ENCODE measurements around the gene STK11. TPM values are rescaled to one million over a fixed set of nuclear protein-coding genes. Genes with fewer than 3 reads are reported as not detected.

STK11 gene, protein sequence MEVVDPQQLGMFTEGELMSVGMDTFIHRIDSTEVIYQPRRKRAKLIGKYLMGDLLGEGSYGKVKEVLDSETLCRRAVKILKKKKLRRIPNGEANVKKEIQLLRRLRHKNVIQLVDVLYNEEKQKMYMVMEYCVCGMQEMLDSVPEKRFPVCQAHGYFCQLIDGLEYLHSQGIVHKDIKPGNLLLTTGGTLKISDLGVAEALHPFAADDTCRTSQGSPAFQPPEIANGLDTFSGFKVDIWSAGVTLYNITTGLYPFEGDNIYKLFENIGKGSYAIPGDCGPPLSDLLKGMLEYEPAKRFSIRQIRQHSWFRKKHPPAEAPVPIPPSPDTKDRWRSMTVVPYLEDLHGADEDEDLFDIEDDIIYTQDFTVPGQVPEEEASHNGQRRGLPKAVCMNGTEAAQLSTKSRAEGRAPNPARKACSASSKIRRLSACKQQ
- total RNA-seq (2014; rRNA removed; shearing (Covaris generic)): 61.6 and 70.1 TPM in 2 replicates

DNA sequence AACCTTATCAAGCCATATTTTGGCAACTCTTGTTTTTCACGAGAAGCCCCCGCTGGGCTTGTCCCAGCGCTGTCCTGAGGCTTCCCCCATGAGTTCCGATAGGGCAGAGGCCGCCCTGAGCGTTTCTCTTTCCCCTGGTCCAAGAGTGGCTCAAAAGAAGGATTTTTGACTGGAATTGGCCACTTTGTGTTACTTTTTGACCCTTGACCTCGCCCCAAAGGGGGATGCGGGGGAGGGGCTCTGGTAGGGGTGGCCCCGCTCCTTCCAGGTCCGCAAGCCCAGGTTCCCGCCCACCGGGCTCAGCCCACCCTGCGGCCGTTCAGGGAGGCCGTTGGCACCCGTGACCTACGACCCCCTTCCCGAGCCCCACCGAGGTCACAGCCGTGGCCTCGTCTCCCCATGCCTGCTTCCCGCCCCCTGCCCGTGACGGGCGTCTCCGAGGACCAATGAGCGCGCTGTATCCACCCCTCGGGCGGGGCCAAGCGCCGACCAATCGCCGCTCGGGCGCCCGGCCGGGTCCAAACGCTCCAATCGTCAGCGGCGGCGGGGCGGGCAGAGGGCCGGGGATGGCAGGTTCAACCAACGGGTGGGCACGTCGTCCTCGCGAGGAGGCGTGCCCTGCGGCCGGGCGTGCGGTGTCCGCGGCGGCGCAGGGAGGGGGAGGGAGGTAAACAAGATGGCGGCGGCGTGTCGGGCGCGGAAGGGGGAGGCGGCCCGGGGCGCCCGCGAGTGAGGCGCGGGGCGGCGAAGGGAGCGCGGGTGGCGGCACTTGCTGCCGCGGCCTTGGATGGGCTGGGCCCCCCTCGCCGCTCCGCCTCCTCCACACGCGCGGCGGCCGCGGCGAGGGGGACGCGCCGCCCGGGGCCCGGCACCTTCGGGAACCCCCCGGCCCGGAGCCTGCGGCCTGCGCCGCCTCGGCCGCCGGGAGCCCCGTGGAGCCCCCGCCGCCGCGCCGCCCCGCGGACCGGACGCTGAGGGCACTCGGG lies at the start of gene STK11:
STK11 (plus strand) TSS at position 665 of the 986 bp plus-strand sequence. CDS start 1,136 bp downstream, outside the sequence.
- H3K27me3 ChIP-seq (replicated peaks): no peaks in the 10 kb centered on the region
- peaks cover 21% of the 10 kb centered on the region for H3K36me3 ChIP-seq
- H3K4me1 ChIP-seq (replicated peaks): peaks cover 45% of the 10 kb centered on the region
- H3K9me3 ChIP-seq (replicated peaks): no peaks in the 10 kb centered on the region
- peak; percentile 93 to 99 for DNase-seq (ENCODE audit: low read depth in 1 of 2, low spot score in 2 of 2)
- peak within 1 kb of the TSS; percentile 87 for H3K4me3 ChIP-seq
- H3K27ac ChIP-seq: 0 out of 2 replicates have a peak within 1 kb of the TSS, but pooled peaks have one; percentile 18

DNA sequence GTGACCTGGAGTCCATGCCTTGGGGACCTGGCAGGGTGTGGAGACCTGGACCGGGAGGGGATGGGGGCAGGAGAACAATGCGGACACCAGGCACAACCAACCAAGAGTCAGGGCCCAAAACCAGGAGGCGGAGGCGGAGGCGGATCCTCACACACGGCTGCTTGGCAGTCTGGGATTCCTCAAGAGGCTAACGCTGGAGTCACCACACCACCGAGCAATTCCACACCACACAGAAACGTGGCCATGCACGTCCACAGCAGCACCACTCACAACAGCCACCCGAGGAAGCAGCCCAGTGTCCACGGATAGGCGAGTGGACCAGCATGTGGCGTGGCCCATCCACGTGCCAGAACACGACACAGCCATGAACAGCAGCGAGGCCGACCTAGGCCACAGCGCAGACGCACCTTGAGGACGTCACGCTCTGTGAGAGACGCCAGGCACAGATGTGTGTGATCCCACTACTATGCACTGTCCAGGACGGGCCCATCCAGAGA lies 49.2 kb upstream of the STK11 start:
- no peak overlapping the region for H3K4me3 ChIP-seq
- no peak overlapping the region for H3K27ac ChIP-seq
- DNase-seq (ENCODE audit: low read depth in 1 of 2, low spot score in 2 of 2): no peak
- H3K4me1 ChIP-seq (replicated peaks): no peaks in the 10 kb centered on the region
- no peaks in the 10 kb centered on the region for H3K9me3 ChIP-seq (replicated peaks)
- peaks cover 31% of the 10 kb centered on the region for H3K36me3 ChIP-seq
- H3K27me3 ChIP-seq (replicated peaks): no peaks in the 10 kb centered on the region

DNA sequence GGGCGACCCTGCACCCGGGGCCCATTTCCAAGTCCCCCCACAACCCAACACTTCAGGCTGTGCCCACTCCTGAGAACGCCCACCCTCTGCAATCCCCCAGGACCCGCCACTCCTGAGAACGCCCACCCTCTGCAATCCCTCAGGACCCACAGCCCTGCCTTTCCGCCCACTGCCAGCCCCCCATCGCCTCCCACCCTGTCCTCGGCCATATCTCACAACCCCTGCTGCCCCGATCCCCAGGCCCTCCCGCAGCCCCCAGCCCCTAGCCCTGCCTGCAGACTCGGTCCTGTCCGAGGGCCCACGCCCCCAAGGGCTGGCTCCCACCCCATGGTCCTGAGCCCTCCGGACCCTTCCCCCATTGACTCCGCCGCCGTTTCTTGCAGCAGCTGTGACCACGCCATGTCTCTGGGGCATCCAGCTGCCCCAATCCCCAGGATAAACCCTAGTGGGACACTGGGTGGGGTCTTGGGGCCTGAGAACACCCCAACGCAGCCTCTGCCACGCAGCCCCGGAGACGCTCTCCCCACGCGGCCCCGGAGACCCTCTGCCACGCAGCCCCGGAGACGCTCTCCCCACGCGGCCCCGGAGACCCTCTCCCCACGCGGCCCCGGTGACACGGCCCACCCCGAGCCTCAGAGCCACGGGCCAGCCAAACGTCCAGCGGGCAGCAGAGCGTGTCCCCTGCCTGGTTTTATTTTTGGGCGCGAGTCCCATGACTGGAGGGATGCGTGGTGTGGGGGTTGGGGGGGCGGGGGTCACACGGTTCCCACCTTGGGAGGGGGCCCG lies 48.6 kb upstream of the STK11 start:
- H3K4me1 ChIP-seq (replicated peaks): no peaks in the 10 kb centered on the region
- H3K27ac ChIP-seq: no peak overlapping the region
- H3K9me3 ChIP-seq (replicated peaks): no peaks in the 10 kb centered on the region
- DNase-seq (ENCODE audit: low read depth in 1 of 2, low spot score in 2 of 2): no peak
- H3K4me3 ChIP-seq: no peak overlapping the region
- H3K27me3 ChIP-seq (replicated peaks): no peaks in the 10 kb centered on the region
- peaks cover 25% of the 10 kb centered on the region for H3K36me3 ChIP-seq

DNA sequence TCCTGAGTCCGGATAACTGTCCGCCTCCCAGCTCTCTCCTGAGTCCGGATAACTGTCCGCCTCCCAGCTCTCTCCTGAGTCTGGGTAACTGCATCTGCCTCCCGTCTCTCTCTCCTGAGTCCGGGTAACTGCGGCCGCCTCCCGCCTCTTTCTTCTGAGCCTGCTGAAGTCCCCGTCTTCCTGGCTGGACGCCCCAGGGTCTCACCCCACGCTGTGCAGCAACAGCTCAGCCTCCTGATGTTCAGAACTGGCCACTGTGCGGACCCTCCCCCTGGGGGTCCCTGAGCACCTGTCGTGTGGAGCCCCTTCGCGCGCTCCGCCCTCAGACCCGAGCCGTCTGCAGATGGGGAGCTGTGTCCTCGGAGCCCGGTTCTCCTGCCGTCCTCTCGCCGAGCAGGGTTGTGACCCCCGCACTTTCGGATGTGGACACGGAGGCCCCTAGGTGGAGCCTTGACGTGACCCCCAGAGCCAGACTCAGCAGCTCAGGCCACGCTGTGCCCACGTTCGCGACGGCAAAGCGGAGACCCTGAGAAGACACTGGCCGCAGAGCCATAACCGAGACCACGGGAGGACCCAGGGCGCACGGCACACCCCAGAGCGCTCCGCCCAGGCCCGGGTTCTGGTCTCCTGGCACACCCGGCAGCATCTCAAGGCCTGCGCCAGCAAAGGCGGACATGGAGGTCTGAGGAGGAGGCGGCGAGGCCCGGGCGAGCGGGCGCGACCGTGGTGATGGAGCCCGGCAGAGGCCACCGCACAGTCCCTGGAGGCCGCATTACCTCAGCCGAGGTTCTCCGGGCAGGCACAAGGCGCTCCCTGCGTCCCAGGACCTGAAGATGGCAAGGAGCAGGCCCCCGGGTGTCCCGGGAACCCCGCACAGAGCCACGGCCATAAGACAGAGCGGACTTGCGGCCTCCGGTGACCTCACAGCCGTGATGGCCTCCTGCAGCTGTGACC lies 47.4 kb upstream of the STK11 start:
- Histone ChIP-seq H3K4me3 (no peak overlapping the region), H3K4me1 (replicated peaks) (no peaks in the 10 kb centered on the region), H3K9me3 (replicated peaks) (no peaks in the 10 kb centered on the region), H3K36me3 (peaks cover 17% of the 10 kb centered on the region), H3K27ac (no peak overlapping the region), H3K27me3 (replicated peaks) (no peaks in the 10 kb centered on the region)
- DNase-seq (ENCODE audit: low read depth in 1 of 2, low spot score in 2 of 2): no peak

DNA sequence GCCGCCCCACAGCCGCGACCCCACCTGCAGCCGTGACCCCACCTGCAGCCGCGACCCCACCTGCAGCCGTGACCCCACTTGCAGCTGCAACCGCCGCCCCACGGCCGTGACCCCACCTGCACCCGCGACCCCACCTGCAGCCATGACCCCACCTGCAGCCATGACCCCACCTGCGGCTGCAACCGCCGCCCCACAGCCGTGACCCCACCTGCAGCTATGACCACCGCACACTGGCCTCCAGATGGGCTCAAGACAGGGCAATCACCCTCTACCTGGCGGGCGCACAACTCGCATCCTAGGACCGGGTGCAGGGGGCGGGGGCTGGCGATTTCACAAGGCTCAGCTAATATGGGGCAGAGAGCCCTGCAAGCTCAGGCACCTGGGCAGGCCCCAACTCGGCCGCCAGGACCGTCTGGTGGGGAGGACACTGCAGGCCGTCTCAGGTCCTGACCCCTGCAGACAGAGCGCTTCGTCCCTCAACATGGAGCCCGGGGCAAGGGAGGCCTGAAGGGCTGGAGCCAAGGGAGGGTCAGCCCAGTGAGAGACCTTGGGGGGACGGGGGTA lies 46.6 kb upstream of the STK11 start:
- Histone ChIP-seq H3K36me3 (peaks cover 13% of the 10 kb centered on the region; the same call in 1 of the 2 replicates), H3K4me3 (no peak overlapping the region)
- no peak for DNase-seq (ENCODE audit: low read depth in 1 of 2, low spot score in 2 of 2)

DNA sequence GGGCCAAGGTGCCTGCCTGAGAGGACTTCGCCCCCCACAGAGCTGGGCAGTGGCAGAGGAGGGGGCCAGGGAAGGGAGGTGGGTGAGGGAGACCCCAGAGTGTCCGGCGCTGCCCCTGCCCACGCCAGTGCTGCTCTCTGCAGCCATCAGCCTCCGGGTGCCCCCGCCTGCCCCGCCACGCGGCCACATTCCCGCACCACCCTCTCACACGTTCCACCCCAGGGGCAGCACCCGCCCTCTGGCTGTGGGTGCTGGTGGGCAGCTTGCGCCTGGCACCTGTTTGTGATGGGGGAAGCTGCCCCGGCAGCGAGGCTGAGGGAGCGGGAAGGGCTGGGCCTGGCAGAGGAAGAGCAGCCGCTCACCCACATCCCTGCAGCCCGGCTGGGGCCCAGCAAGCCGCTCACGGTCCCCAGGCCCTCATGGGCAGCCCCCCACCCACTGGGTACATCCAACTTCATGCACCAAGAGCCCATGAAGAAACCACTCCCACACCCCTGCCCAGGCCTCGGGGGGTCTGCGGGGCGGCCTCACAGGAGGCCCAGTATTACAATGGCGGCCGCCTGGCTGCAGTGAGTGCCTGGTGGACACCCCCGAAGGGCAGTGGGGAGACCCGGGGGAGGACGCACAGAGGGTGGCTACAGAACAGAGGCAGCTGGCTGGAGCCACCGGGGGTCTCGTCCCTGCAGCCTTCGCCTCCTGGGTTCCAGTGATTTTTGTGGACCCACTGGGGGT lies 45.5 kb upstream of the STK11 start:
- Histone ChIP-seq H3K36me3 (peaks cover 9% of the 10 kb centered on the region; the same call in 1 of the 2 replicates), H3K27ac (no peak overlapping the region), H3K4me3 (no peak overlapping the region), H3K9me3 (replicated peaks) (no peaks in the 10 kb centered on the region), H3K4me1 (replicated peaks) (no peaks in the 10 kb centered on the region), H3K27me3 (replicated peaks) (no peaks in the 10 kb centered on the region)
- DNase-seq (ENCODE audit: low read depth in 1 of 2, low spot score in 2 of 2): no peak

More for the DNA sequence above, 46.6 kb upstream of the STK11 start:
- Histone ChIP-seq H3K27me3 (replicated peaks) (no peaks in the 10 kb centered on the region), H3K27ac (no peak overlapping the region), H3K9me3 (replicated peaks) (no peaks in the 10 kb centered on the region), H3K4me1 (replicated peaks) (no peaks in the 10 kb centered on the region)

DNA sequence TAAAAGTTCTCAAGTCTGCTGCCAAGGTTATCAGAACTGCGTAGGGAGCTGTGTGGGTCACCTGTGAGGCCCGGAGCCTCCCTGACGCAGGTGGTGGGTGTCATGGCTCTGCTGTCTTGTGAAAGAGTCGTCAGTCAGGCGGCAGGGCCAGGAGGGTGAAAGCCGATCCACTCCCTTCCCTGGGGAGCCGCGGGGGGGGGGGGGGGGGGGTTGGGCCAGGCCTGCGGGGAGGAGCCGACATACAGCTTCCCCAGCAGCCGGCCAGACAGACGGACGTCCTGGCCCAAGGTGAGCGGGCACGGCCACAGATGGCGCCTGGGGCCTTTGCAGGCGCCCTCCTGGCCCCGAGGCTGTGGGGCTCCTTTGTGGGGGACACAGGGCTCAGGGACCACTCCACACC lies 43.9 kb upstream of the STK11 start:
- DNase-seq (ENCODE audit: low read depth in 1 of 2, low spot score in 2 of 2): no peak
- Histone ChIP-seq H3K27ac (no peak overlapping the region), H3K9me3 (replicated peaks) (no peaks in the 10 kb centered on the region), H3K36me3 (peaks cover 13% of the 10 kb centered on the region), H3K4me3 (no peak overlapping the region), H3K4me1 (replicated peaks) (no peaks in the 10 kb centered on the region), H3K27me3 (replicated peaks) (no peaks in the 10 kb centered on the region)

DNA sequence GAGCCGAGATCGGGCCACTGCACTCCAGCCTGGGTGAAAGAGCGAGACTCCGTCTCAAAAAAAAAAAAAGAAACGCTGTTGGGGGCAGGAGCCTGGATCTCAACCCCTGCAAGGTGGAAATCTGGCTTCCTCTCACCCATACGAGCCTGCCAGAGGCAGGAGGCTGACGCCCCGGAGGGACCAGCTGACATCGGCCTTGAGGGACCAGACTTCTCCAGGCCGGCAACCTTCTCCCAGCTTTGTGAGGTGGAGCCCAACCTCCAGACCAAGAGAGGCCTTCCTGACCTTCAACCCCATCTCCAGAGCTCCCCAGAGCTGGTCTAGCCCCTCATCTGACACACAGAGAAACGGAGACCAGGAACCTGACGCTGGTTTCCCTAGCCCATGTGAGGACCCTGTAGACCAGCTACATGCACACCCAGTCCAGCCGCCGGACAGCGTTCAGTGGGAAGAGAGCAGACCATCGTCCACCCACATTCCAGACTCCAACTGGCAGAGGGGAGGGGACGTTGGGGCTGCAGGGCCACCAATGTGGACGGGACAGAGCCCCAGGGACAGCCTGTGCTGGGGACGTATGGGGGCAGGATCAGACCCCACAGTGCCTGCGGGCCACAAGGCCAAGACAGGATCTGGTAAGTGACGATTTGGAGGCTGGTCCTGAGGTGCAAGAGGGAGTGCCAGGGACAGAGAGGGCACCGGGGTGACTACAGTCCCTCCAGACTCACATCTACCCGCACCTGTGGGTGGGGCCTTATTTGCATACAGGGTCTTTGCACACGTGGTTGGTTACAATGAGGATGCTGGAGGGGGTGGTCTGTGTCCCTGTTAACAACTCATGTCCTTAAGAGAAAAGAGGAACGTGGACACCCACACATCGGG lies 42.9 kb upstream of the STK11 start:
- H3K27ac ChIP-seq: no peak overlapping the region
- no peaks in the 10 kb centered on the region for H3K4me1 ChIP-seq (replicated peaks)
- no peak for DNase-seq (ENCODE audit: low read depth in 1 of 2, low spot score in 2 of 2)

DNA sequence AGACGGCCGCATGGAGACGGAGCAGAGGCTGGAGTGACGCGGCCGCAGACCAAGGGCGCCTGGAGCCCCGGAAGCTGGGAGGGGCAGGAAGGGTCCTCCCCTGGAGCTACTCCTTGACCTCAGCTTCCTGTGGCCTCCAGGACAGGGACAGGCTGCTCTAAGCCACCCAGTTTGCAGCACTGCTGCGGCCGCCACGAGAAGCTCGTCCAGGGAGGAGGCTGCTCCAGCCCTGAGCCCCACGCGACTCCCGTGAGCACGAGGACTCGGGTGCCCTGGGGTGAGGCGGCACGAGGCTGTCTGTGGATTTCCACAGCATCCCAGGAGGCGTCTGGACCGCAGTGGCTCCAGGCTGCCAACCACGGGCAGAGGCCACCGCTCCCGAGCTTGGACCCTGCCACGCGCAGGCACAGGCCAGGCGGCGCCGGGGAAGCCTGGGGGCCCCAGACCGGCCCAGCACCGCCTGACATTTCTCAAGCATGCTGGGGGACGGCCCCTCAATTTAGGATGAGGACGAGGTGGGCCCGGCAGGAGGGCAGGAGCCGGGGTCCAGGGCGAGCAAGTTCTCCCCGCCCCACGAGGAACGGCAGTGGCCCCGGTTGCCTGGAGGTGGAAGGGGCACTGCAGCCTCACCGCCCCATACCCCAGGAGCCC lies 42.2 kb upstream of the STK11 start:
- DNase-seq (ENCODE audit: low read depth in 1 of 2, low spot score in 2 of 2): no peak
- Histone ChIP-seq H3K9me3 (replicated peaks) (no peaks in the 10 kb centered on the region), H3K27ac (no peak overlapping the region), H3K4me3 (no peak overlapping the region), H3K27me3 (replicated peaks) (no peaks in the 10 kb centered on the region), H3K36me3 (peaks cover 26% of the 10 kb centered on the region), H3K4me1 (replicated peaks) (peaks cover under 1% of the 10 kb centered on the region)

More for the DNA sequence above, 42.9 kb upstream of the STK11 start:
- Histone ChIP-seq H3K9me3 (replicated peaks) (no peaks in the 10 kb centered on the region), H3K36me3 (peaks cover 21% of the 10 kb centered on the region), H3K27me3 (replicated peaks) (no peaks in the 10 kb centered on the region), H3K4me3 (no peak overlapping the region)

DNA sequence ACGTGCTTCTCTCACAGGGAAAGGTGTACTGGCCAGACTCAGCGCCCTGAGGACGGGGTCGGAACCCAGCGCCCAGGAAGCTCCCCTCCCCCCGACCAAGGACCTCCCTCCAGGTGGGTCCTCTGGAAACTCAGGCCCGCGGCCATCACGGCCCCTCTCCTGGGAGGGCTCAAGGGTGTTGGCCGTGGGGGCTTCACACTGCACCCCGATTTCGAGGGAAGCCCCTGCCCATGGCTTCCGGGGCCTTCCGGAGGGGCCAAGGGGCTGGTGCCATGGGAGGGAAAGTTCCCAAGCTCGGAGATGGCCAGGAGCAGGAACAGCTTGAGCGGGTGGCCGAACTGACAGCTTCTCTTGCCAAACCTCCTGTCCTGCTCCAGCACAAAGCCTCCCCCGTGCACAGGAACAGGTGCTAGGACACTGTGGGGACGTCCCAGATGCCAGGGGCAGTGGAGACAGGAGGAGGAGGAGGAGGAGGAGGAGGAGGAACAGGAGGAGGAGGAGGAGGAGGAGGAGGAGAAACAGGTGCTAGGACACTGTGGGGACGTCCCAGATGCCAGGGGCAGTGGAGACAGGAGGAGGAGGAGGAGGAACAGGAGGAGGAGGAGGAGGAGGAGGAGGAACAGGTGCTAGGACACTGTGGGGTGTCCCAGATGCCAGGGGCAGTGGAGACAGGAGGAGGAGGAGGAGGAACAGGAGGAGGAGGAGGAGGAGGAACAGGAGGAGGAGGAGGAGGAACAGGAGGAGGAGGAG lies 41.5 kb upstream of the STK11 start:
- H3K9me3 ChIP-seq (replicated peaks): no peaks in the 10 kb centered on the region
- no peak overlapping the region for H3K4me3 ChIP-seq
- no peak overlapping the region for H3K27ac ChIP-seq
- peaks cover 30% of the 10 kb centered on the region for H3K36me3 ChIP-seq
- DNase-seq (ENCODE audit: low read depth in 1 of 2, low spot score in 2 of 2): no peak
- peaks cover 8% of the 10 kb centered on the region for H3K4me1 ChIP-seq (replicated peaks)
- H3K27me3 ChIP-seq (replicated peaks): no peaks in the 10 kb centered on the region
